Measurements from ENCODE around the gene ATG101. TPM values are rescaled to one million over a fixed set of nuclear protein-coding genes. Genes with fewer than 3 reads are reported as not detected.

ATG101 gene, protein sequence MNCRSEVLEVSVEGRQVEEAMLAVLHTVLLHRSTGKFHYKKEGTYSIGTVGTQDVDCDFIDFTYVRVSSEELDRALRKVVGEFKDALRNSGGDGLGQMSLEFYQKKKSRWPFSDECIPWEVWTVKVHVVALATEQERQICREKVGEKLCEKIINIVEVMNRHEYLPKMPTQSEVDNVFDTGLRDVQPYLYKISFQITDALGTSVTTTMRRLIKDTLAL
- polyA plus RNA-seq (2012; ENCODE audit: low read depth, missing spikeins): 34.1 TPM

GRCh38 chr12:52069327-52070184 is at the start of gene ATG101:
Gene ATG101, plus strand, starts transcription at chr12:52069978. Its CDS starts 3,673 bp downstream, at chr12:52073651.
- DNase-seq (ENCODE audit: insufficient read length, low spot score): peak; percentile 97
- peak; percentile 49 for TF ChIP-seq SPI1 (IDR thresholded peaks at IDR 0.05; ENCODE audit: low read depth, low read length)
- no peak for TF ChIP-seq PAX5 (IDR thresholded peaks at IDR 0.05; ENCODE audit: insufficient read depth, low read length, severe bottlenecking)
- TF ChIP-seq POU2F2 (IDR thresholded peaks at IDR 0.05; ENCODE audit: low read depth, low read length): peak; percentile 51; the same call in 1 of the 2 replicates
- TF ChIP-seq POLR2A (IDR thresholded peaks at IDR 0.05; ENCODE audit: low read depth, low read length): peak; percentile 83
- TF ChIP-seq TAF1 (IDR thresholded peaks at IDR 0.05; ENCODE audit: low read depth, low read length): peak; percentile 72
- TF ChIP-seq POLR2AphosphoS5 (IDR thresholded peaks at IDR 0.05; ENCODE audit: low read depth, low read length): peak; percentile 89
- FAIRE-seq: peak; percentile 96

DNA sequence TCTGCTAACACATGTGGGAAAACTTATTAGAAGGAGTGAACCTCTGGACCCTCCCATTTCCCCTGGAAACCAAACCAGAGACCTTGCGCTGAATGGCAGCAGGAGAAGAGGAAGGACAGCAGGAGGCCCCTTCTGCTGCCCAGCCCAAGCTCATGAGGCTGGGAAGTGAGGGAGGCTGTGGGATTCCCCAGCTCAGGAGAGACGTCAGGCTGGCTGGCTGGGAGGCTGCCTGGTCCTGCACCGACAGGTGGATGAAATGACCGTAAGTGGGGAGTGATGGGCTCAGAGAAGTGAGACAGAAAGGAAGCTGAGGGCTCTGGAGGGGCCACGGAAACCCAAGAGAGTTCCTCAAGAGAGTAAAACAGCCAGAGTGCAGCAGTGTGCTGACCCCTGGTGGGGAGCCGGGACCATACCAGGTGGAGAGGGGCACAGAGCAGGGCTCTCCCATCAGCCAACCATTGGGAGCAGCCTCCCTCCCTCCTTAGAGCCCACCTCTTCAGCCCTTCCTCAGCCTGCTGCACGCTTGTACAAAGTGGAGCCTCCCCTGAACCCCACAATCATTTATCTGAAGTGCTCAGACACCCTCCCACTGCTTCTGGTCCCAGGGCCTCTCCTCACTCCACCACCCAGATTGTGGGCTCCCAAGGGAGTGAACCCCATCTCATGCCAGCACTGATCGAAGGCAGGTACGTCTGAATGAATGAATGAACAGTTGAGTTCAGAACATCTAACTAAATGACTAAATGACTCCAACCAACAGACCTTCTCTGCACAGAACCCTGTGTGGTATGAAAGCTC is 49.0 kb upstream of the ATG101 start:
- FAIRE-seq: no peak
- peak; percentile 64 for DNase-seq (ENCODE audit: insufficient read length, low spot score)
- TF ChIP-seq SPI1 (IDR thresholded peaks at IDR 0.05; ENCODE audit: low read depth, low read length): 0 out of 2 replicates have a peak, but pooled peaks have one; percentile 7
- TF ChIP-seq POLR2A (IDR thresholded peaks at IDR 0.05; ENCODE audit: low read depth, low read length): no peak
- no peak for TF ChIP-seq TAF1 (IDR thresholded peaks at IDR 0.05; ENCODE audit: low read depth, low read length)
- no peak for TF ChIP-seq PAX5 (IDR thresholded peaks at IDR 0.05; ENCODE audit: insufficient read depth, low read length, severe bottlenecking)
- TF ChIP-seq POU2F2 (IDR thresholded peaks at IDR 0.05; ENCODE audit: low read depth, low read length): no peak
- no peak for TF ChIP-seq POLR2AphosphoS5 (IDR thresholded peaks at IDR 0.05; ENCODE audit: low read depth, low read length)

DNA sequence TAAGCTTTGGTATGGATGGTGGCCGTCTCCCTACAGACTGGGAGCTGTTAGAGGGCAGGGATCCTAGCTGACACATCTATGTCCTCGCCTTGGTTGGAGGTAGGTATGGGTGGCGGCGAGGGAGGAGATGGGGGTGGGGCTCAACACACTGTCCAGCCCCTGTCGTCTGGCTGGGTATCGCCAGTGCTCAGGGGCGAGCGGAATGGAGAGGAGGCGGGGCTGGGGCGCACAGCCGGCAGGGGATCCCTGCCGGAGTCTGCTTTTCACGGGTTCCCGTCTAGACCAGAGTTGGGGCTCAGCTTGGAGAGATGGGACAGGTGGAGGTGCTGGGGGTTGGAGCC is 47.0 kb upstream of the ATG101 start:
- DNase-seq (ENCODE audit: insufficient read length, low spot score) (no peak), FAIRE-seq (no peak)
- TF ChIP-seq PAX5 (IDR thresholded peaks at IDR 0.05; ENCODE audit: insufficient read depth, low read length, severe bottlenecking) (no peak), POLR2AphosphoS5 (IDR thresholded peaks at IDR 0.05; ENCODE audit: low read depth, low read length) (no peak), POU2F2 (IDR thresholded peaks at IDR 0.05; ENCODE audit: low read depth, low read length) (no peak)

DNA sequence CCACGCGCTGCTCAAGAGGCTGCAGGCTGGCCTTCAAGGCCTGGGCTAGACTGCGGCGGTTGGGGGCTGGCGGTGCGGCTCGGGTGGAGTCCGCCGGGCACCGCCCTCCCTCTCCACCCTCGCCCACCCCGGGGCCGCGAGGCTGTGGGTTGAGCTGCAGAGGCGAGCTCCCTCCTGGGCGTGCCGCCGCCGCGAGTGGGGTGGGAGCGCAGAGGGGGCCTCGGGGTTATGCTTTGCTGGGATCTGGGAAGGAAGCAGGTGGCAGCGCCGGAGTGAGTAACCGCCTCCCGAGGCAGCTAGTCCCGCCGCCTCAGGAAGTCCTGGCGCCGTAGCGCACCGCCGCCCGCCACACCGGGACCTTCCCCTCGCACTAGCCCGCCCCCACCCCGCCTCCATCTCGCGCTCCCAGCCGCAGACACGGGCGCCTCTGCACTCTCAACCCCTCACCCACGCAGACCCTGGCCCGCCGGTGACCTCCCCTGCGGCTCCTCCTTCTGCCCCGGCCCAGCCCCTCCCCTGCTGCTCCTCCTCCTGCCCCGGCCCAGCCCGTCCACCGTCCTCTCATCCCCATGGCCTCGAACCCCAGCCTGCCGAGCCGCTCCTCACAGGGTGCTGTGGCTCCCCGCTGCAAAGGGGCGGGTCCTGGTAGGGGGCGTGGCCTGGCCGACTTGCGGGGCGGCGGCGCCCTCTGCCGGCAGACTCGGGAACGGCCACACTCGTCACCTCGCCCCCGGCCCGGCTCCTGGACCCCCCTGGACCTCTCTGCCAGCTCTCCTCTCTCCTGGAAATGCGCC is 46.4 kb upstream of the ATG101 start:
- TF ChIP-seq TAF1 (IDR thresholded peaks at IDR 0.05; ENCODE audit: low read depth, low read length) (no peak), POLR2A (IDR thresholded peaks at IDR 0.05; ENCODE audit: low read depth, low read length) (no peak), POU2F2 (IDR thresholded peaks at IDR 0.05; ENCODE audit: low read depth, low read length) (no peak), SPI1 (IDR thresholded peaks at IDR 0.05; ENCODE audit: low read depth, low read length) (no peak), POLR2AphosphoS5 (IDR thresholded peaks at IDR 0.05; ENCODE audit: low read depth, low read length) (no peak), PAX5 (IDR thresholded peaks at IDR 0.05; ENCODE audit: insufficient read depth, low read length, severe bottlenecking) (no peak)

DNA sequence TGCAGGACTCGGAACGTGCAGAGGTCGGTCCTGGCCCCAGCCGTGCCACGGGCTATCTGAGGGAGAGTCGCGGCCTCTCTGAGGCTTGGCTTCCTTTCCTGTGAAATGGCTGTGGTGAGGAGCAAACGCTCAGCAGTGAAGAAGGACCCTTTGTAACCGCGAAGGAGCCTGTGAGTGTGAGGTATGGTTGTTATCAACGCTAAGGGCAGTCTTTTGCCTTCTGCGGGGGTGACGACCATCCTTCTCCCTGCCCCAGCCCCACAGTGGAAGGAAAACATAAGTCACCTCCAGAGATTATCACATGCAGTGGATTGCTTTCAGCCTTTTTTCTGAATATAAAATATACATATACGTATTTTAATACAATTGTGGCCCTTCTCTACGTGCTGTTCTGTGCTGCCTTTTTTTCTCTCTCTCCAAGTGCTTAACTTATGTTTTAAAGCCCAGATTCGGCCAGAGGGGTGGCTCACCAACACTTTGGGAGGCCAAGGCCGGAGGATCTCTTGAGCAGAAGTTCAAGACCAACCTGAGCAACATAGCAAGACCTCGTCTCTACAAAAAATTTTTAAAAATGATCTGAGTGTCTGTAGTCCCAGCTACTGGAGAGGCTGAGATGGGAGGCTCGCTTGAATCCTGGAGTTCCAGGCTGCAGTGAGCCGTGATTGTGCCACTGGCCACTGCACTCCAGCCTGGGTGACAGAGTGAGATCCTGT is 45.6 kb upstream of the ATG101 start:
- FAIRE-seq: no peak
- TF ChIP-seq SPI1 (IDR thresholded peaks at IDR 0.05; ENCODE audit: low read depth, low read length) (no peak), POLR2AphosphoS5 (IDR thresholded peaks at IDR 0.05; ENCODE audit: low read depth, low read length) (no peak), POU2F2 (IDR thresholded peaks at IDR 0.05; ENCODE audit: low read depth, low read length) (no peak), TAF1 (IDR thresholded peaks at IDR 0.05; ENCODE audit: low read depth, low read length) (no peak), PAX5 (IDR thresholded peaks at IDR 0.05; ENCODE audit: insufficient read depth, low read length, severe bottlenecking) (no peak), POLR2A (IDR thresholded peaks at IDR 0.05; ENCODE audit: low read depth, low read length) (no peak)
- no peak for DNase-seq (ENCODE audit: insufficient read length, low spot score)

More for the DNA sequence above, 46.4 kb upstream of the ATG101 start:
- FAIRE-seq (peak; percentile 92), DNase-seq (ENCODE audit: insufficient read length, low spot score) (peak; percentile 95)

DNA sequence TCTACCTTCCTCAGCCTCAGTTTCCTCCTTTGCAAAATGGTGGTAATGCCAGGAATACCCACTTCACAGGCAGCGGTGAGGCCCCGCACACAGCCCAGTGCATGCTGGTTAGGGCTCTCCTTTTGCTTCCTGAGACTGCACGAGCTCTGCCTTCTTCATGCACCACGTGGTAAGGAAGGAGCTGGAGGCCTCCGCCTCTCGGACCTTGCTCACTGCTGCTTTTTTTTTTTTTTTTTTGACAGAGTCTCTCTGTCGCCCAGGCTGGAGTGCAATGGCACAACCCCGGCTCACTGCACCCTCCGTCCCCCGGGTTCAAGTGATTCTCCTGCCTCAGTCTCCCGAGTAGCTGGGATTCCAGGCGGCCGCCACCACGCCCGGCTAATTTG is 44.9 kb upstream of the ATG101 start:
- no peak for FAIRE-seq
- no peak for DNase-seq (ENCODE audit: insufficient read length, low spot score)
- TF ChIP-seq TAF1 (IDR thresholded peaks at IDR 0.05; ENCODE audit: low read depth, low read length): no peak
- no peak for TF ChIP-seq POLR2AphosphoS5 (IDR thresholded peaks at IDR 0.05; ENCODE audit: low read depth, low read length)
- no peak for TF ChIP-seq SPI1 (IDR thresholded peaks at IDR 0.05; ENCODE audit: low read depth, low read length)

DNA sequence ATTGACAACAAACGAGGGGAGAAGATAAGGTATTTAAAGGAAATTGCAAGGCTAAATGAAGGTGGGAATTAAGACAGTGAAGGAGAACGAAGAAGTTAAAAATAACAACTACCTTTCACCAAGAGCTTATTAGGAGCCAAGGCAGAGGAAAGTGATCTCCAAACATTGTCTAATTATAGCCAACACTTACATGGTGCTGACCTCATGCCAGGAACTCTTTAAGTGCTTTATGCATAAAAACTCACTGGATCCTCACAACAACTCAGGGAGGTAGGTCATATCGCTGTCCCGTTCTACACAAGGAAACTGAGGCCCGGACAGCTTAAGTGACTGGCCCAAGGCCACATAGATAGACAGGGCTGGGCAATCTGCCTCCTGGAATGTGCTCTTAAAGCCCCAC is 43.5 kb upstream of the ATG101 start:
- FAIRE-seq: no peak
- TF ChIP-seq POU2F2 (IDR thresholded peaks at IDR 0.05; ENCODE audit: low read depth, low read length): no peak
- no peak for TF ChIP-seq PAX5 (IDR thresholded peaks at IDR 0.05; ENCODE audit: insufficient read depth, low read length, severe bottlenecking)
- no peak for TF ChIP-seq TAF1 (IDR thresholded peaks at IDR 0.05; ENCODE audit: low read depth, low read length)
- no peak for TF ChIP-seq POLR2AphosphoS5 (IDR thresholded peaks at IDR 0.05; ENCODE audit: low read depth, low read length)
- TF ChIP-seq SPI1 (IDR thresholded peaks at IDR 0.05; ENCODE audit: low read depth, low read length): no peak
- TF ChIP-seq POLR2A (IDR thresholded peaks at IDR 0.05; ENCODE audit: low read depth, low read length): no peak
- no peak for DNase-seq (ENCODE audit: insufficient read length, low spot score)

Measured in GM12891 (cell line).